Measurements from ENCODE around the gene UBE2S.

DNA sequence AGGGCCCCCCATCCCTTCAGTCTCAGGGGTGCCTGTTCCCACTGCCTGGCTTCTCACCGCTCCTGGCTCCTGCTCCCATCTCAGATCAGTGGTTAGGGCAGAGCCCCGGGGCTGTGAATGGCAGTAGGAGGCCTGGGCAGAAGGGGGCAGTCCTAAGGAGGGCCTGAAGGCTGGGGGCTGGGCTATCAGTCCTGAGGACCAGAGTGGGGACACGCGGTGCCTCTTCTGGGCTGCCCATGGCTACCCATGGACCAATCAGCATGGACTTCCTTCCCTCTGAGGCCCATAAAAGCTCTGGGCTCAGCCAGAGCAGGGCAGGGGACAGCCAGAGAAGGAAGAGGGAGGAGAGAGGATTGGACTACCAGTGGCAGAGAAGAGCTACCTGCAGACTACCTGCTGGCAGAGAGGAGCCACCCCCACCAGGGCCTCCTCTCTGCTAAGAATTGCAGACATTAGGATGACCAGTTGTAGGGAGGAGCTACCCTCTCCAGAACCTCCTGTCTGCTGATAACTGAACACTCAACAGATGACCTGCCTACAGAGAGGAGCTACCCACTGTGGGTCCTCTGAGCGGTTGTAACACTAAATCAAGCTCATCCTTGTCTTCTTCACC, 12.1 kb upstream of the UBE2S start:
- no peak for TF ChIP-seq POLR2A (IDR thresholded peaks at IDR 0.05)
- TF ChIP-seq, protein P1, sequence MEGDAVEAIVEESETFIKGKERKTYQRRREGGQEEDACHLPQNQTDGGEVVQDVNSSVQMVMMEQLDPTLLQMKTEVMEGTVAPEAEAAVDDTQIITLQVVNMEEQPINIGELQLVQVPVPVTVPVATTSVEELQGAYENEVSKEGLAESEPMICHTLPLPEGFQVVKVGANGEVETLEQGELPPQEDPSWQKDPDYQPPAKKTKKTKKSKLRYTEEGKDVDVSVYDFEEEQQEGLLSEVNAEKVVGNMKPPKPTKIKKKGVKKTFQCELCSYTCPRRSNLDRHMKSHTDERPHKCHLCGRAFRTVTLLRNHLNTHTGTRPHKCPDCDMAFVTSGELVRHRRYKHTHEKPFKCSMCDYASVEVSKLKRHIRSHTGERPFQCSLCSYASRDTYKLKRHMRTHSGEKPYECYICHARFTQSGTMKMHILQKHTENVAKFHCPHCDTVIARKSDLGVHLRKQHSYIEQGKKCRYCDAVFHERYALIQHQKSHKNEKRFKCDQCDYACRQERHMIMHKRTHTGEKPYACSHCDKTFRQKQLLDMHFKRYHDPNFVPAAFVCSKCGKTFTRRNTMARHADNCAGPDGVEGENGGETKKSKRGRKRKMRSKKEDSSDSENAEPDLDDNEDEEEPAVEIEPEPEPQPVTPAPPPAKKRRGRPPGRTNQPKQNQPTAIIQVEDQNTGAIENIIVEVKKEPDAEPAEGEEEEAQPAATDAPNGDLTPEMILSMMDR (IDR thresholded peaks at IDR 0.05), result no peak
